Breast epithelium (tissue), 4 donors: Measurements from ENCODE around the gene PRCC. TPM values are rescaled to one million over a fixed set of nuclear protein-coding genes. Genes with fewer than 3 reads are reported as not detected.

Experiments used
- DNase-seq, 2 donors: peaks; one replicate each; pipeline ENCODE4 v3.0.0-alpha.2; 2019; ENCODE audit warnings: low spot score in 2 of 2
- H3K27ac ChIP-seq, 2 donors: fragments of 200-600 bp; sonication (generic) in 1 of 2; one replicate each; pipeline ENCODE4 v1.5.1; 2016 to 2019; ENCODE audit warnings: mild to moderate bottlenecking in 1 of 2
- H3K27me3 ChIP-seq, 2 donors: fragments of 200-600 bp; sonication (generic) in 1 of 2; one replicate each; pipeline versions ENCODE4 v1.5.1 to v1.6.0; 2017 to 2019; ENCODE audit warnings: control low read depth in 1 of 2, mild to moderate bottlenecking in 1 of 2
- H3K36me3 ChIP-seq: fragments of 200-600 bp; one replicate; pipeline ENCODE4 v1.5.1; 2019
- H3K4me1 ChIP-seq, 2 donors: fragments of 200-600 bp; sonication (generic); one replicate each; pipeline ENCODE4 v1.5.1; 2016 to 2019; ENCODE audit warnings: control low read depth in 1 of 2
- H3K4me3 ChIP-seq, 3 donors: fragments of 200-600 bp; sonication (generic); 1 replicate in 2 of 3; 2 replicates in 1 of 3; pipeline ENCODE4 v1.5.1; 2016 to 2019; ENCODE audit warnings: mild to moderate bottlenecking in 3 of 3, moderate library complexity in 2 of 3
- H3K9me3 ChIP-seq, 2 donors: fragments of 200-600 bp; sonication (generic) in 1 of 2; one replicate each; pipeline ENCODE4 v1.5.1; 2016 to 2019; ENCODE audit warnings: control low read depth in 1 of 2
- POLR2A ChIP-seq: fragments of 450-650 bp; IDR thresholded peaks from one replicate; pipeline ENCODE4 v1.6.1; 2016; ENCODE audit warnings: antibody characterized with exemption, mild to moderate bottlenecking, moderate library complexity
- POLR2AphosphoS5 ChIP-seq, 3 donors: sonication (generic); formaldehyde crosslinking; IDR thresholded peaks; one replicate each; pipeline ENCODE4 v1.6.1; 2017; ENCODE audit warnings: antibody characterized with exemption in 3 of 3
- intact Hi-C: fragments of 100-400 bp; cut with DNase I; formaldehyde crosslinking; loops from one replicate; pipeline ENCODE4 v1.15.1; 2023; ENCODE audit warnings: low total_unique reads
- total RNA-seq, 3 donors: library from RNA; depleted of rRNA; stranded (reverse); fragments of >200 nt; gene quantifications; one replicate each; pipeline ENCODE4 v1.1.0, GENCODE V29; 2016
- TF ChIP-seq, protein P1 (sequence below), 3 donors: fragments of 450-650 bp; IDR thresholded peaks; one replicate each; pipeline ENCODE4 v1.5.1; 2016 to 2017; ENCODE audit warnings: antibody characterized with exemption in 3 of 3, mild to moderate bottlenecking in 3 of 3, moderate library complexity in 3 of 3

PRCC gene
- total RNA-seq, 3 donors from 2014 or later, result 21.6 to 35.9 (median 24.9) TPM

DNA sequence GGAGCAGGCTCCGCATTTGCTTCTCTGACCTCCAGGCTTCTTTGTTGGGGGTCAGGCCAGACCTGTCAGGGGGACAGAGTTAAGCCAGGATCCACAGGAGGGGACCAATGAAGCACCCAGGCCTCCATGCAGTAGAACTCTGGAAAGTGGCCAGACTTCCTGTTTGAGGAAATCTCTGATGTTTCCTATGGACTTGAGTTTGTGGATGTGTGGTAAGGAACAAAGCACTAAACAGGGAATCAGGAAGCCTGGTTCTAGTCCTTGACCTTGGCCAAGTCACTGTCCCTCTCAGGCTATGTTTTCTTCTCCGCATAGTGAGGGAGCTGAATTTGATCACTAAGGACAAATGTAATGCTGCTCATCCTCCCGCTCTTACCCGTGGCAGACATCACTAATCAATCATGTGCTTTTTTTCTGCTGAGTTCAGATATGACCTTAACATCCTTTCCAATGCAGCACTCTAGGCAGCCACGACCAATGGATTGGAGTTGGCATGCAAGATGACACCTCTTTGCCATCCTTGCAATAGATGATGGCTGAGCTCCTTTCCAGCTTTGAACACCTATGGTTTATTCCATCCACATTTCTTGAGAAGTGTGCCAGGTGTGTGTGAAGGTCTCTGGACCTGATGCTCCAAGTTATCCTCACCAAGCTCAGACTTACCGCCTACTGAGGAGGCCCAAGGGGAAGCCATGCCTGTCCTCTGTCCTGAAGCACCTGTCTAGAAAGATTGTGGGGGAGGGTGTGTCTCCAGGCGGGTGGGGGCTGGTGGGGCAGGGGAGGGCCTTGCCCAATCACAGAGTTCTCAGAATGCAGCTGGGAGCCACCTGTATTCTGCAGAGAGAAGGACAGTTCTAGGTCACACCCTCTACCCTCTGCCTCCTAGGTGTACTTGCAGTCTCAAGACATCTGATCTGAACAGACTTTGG lies 39.4 kb downstream of the PRCC start:
- no peak for TF ChIP-seq POLR2A
- peak overlapping the region in 1 of 2 donors; percentile 50 for H3K27ac ChIP-seq
- intact Hi-C loops, result no loop called here
- H3K4me3 ChIP-seq, result no peak overlapping the region
- no peaks in the 10 kb centered on the region for H3K36me3 ChIP-seq
- no peak for DNase-seq
- H3K27me3 ChIP-seq, result no peaks in the 10 kb centered on the region
- H3K4me1 ChIP-seq, result no peaks in the 10 kb centered on the region
- no peaks in the 10 kb centered on the region for H3K9me3 ChIP-seq

DNA sequence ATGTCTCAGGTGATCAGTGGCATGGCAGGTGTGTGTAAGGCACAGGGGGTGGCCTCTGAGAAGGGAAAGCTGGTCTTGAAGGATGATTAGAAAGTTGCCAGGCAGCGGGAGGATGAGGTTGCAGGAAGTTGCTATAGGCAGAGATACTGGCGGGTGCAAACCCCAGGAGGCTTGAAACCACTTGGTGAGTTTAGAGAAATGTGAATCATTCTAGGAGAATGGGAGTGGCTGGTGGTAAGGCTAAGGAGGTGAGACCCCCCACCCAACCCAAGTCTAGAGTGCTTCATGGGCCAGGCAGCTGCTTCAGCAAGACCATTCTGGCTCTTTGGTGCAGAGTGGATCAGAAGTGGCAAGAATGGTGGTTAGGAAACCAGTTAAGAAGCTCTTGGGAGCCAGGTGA lies 40.3 kb downstream of the PRCC start:
- no peaks in the 10 kb centered on the region for H3K4me1 ChIP-seq
- no peak for DNase-seq
- no peaks in the 10 kb centered on the region for H3K27me3 ChIP-seq
- intact Hi-C loops, result no loop called here
- no peak overlapping the region for H3K27ac ChIP-seq
- no peaks in the 10 kb centered on the region for H3K9me3 ChIP-seq
- H3K4me3 ChIP-seq, result no peak overlapping the region
- no peak for TF ChIP-seq POLR2A
- TF ChIP-seq, protein P1, sequence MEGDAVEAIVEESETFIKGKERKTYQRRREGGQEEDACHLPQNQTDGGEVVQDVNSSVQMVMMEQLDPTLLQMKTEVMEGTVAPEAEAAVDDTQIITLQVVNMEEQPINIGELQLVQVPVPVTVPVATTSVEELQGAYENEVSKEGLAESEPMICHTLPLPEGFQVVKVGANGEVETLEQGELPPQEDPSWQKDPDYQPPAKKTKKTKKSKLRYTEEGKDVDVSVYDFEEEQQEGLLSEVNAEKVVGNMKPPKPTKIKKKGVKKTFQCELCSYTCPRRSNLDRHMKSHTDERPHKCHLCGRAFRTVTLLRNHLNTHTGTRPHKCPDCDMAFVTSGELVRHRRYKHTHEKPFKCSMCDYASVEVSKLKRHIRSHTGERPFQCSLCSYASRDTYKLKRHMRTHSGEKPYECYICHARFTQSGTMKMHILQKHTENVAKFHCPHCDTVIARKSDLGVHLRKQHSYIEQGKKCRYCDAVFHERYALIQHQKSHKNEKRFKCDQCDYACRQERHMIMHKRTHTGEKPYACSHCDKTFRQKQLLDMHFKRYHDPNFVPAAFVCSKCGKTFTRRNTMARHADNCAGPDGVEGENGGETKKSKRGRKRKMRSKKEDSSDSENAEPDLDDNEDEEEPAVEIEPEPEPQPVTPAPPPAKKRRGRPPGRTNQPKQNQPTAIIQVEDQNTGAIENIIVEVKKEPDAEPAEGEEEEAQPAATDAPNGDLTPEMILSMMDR (IDR thresholded peaks at IDR 0.05), result no peak
- no peak for TF ChIP-seq POLR2AphosphoS5 (IDR thresholded peaks at IDR 0.05)
- H3K36me3 ChIP-seq, result no peaks in the 10 kb centered on the region

DNA sequence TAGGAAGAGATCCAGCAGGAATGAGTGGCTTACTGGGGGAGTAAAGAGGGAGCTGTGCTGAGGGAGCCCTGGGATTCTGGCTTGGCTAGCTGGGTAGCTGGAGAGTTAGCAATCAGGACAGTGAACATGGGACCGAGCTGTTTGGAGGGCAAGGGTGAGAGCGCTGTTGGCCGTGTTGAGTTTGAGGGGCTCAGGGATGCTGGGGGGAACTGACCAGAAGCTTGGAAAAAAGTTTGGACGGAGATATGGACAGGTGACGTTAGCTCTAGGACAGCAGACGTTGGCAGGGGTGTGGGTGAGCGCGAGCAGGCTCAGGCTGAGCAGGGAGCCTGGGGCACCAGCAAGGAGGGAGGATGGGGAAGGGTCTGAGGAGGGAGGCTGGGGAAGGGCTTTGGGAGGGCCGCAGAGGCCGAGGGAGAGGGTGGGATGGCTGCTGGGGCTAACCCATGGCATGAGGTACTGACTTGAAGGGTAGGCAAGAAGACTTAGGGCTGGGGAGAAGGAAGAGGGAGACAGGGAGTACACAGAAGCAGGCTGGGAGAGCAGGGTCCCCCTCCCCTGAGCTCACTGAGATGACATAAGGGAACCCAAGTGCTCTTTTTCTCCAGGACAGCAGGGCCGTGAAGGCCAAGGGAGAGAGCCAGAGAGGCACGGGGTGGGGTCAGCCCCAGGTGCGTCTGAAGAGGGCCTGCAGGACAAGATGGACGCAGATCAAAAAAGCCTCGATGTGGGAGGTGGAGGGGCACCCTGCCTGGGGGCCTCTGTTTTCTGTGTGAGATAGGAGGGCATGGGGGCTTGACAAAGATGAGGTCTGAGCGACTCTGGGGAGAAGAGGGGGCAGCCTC lies 41.1 kb downstream of the PRCC start:
- TF ChIP-seq, protein P1 (IDR thresholded peaks at IDR 0.05), result no peak
- no peak for TF ChIP-seq POLR2A
- no peak for TF ChIP-seq POLR2AphosphoS5 (IDR thresholded peaks at IDR 0.05)
- no peak for DNase-seq
- intact Hi-C loops, result no loop called here

DNA sequence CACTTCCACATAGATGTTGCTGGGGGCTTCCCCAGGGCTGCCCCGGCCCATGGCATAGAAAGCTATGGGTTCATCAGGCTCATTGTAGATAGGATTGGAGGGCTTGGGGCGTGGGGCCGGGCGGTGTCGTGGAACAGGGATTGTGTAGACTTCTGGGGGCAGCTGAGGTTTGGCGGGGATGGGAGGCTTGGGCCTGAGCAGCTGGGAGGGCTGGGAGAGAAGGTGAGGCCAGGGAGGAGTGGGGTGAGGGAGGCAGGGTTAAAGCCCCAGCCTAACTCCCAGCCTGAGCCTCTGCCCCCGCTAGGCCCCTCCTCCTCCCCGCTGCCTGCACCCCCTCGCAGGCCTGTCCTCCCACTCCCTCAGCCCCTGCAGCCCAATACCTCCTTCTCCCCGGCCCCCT lies 41.9 kb downstream of the PRCC start:
- TF ChIP-seq, protein P1 (IDR thresholded peaks at IDR 0.05), result no peak
- TF ChIP-seq POLR2A, result no peak
- no peak for TF ChIP-seq POLR2AphosphoS5 (IDR thresholded peaks at IDR 0.05)
- no peaks in the 10 kb centered on the region for H3K4me1 ChIP-seq
- H3K27ac ChIP-seq, result no peak overlapping the region
- intact Hi-C loops, result no loop called here
- H3K27me3 ChIP-seq, result no peaks in the 10 kb centered on the region
- H3K9me3 ChIP-seq, result no peaks in the 10 kb centered on the region
- H3K4me3 ChIP-seq, result no peak overlapping the region
- no peaks in the 10 kb centered on the region for H3K36me3 ChIP-seq
- no peak for DNase-seq

More for the DNA sequence above, 41.1 kb downstream of the PRCC start:
- H3K9me3 ChIP-seq, result no peaks in the 10 kb centered on the region
- no peaks in the 10 kb centered on the region for H3K27me3 ChIP-seq
- no peak overlapping the region for H3K4me3 ChIP-seq
- H3K36me3 ChIP-seq, result no peaks in the 10 kb centered on the region
- no peak overlapping the region for H3K27ac ChIP-seq
- no peaks in the 10 kb centered on the region for H3K4me1 ChIP-seq

DNA sequence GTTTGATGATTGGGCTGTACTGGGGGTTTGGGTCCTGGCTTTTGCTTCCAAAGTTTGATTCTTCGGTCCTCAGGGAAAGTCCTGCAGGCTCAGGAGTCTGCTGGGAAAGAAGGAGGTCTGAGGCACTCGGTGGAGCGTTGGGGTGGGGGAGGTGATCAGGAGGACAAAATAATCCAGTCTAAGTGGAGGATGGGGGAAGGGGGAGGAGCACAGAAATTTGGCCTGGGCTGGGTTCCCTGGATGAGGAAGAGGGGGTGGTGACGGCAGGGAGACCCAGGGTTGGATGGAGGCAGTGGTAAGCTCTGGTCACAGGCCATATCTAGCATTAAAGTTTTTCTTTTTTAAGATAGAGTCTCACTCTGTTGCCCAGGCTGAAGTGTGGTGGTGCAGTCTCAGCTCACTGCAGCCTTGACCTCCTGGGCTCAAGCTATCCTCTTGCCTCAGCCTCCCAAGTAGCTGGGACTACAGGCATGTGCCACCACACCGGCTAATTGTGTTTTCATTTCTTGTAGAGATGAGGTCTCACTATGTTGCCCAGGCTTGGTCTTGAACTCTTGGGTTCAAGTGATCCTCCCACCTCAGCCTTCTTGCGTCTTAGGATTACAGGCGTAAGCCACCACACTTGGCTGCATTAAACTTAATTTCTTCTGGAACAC lies 42.5 kb downstream of the PRCC start:
- H3K4me3 ChIP-seq, result no peak overlapping the region
- H3K36me3 ChIP-seq, result no peaks in the 10 kb centered on the region
- intact Hi-C loops, result no loop called here
- DNase-seq, result no peak
- no peaks in the 10 kb centered on the region for H3K9me3 ChIP-seq
- H3K27me3 ChIP-seq, result no peaks in the 10 kb centered on the region
- no peak overlapping the region for H3K27ac ChIP-seq
- no peak for TF ChIP-seq POLR2A
- H3K4me1 ChIP-seq, result no peaks in the 10 kb centered on the region
